Esophagus squamous epithelium (tissue), 4 donors: ENCODE results near the gene TPX2.

ENCODE experiments used
- POLR2A ChIP-seq, 4 donors: fragments of 450-650 bp; IDR thresholded peaks; one replicate each; pipeline ENCODE4 v1.6.1; 2017; ENCODE audit warnings: antibody characterized with exemption in 4 of 4, mild to moderate bottlenecking in 4 of 4, moderate library complexity in 3 of 4
- TF ChIP-seq, protein P1 (sequence below), 6 experiments: fragments of 450-650 bp in 4 of 6; fragments of 200-600 bp in 2 of 6; sonication (generic) in 2 of 6; IDR thresholded peaks; one replicate each; pipeline ENCODE4 v1.5.1; 2016 to 2019; ENCODE audit warnings: antibody characterized with exemption in 6 of 6, mild to moderate bottlenecking in 4 of 6, moderate library complexity in 4 of 6

DNA sequence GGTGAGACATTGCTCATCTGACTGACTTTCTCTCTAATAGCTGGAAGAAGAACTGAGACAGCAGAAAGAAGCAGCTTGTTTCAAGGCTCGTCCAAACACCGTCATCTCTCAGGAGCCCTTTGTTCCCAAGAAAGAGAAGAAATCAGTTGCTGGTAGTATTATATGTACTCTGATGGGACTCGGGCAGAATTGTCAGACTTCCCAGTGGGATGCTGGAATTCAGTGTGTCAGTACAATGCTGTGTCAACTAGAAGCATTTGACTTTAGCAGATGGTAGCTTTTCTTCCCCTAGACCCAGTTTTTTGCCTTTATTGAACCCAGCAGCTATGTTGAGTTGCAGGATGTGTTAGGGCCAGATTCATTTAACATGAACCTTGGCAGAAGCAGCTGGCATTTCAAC is 58.3 kb downstream of the TPX2 start:
- no peak for TF ChIP-seq POLR2A (IDR thresholded peaks at IDR 0.05)
- TF ChIP-seq, protein P1, sequence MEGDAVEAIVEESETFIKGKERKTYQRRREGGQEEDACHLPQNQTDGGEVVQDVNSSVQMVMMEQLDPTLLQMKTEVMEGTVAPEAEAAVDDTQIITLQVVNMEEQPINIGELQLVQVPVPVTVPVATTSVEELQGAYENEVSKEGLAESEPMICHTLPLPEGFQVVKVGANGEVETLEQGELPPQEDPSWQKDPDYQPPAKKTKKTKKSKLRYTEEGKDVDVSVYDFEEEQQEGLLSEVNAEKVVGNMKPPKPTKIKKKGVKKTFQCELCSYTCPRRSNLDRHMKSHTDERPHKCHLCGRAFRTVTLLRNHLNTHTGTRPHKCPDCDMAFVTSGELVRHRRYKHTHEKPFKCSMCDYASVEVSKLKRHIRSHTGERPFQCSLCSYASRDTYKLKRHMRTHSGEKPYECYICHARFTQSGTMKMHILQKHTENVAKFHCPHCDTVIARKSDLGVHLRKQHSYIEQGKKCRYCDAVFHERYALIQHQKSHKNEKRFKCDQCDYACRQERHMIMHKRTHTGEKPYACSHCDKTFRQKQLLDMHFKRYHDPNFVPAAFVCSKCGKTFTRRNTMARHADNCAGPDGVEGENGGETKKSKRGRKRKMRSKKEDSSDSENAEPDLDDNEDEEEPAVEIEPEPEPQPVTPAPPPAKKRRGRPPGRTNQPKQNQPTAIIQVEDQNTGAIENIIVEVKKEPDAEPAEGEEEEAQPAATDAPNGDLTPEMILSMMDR (IDR thresholded peaks at IDR 0.05), result no peak
